Activated CD8-positive, alpha-beta T cell treated with anti-CD3 and anti-CD28 coated beads for 36 hours (primary cell): ENCODE measurements around the gene RSRC1. TPM values are rescaled to one million over a fixed set of nuclear protein-coding genes. Genes with fewer than 3 reads are reported as not detected.

ENCODE experiments used
- ATAC-seq: fragments of 200-7000 bp; cut with Tn5 transposase; one replicate; pipeline ENCODE4 v1.10.0; 2021; ENCODE audit warnings: mild to moderate bottlenecking, moderate library complexity
- CTCF ChIA-PET: fragments of 350-600 bp; sonication (Branson Sonifier 250); formaldehyde crosslinking; loops from one replicate; lab custom pipeline; 2021; ENCODE audit warnings: antibody characterized with exemption; lab: Charles Lee
- POLR2A ChIA-PET: fragments of 350-600 bp; sonication (Branson Sonifier 250); formaldehyde crosslinking; loops from one replicate; lab custom pipeline; 2021; ENCODE audit warnings: antibody characterized with exemption; lab: Charles Lee
- DNase-seq: peaks from one replicate; pipeline ENCODE4 v3.0.0-alpha.2; 2020
- H3K27ac Mint-ChIP-seq: one replicate; pipeline ENCODE4 v1.8.0; 2021; ENCODE audit warnings: mild to moderate bottlenecking, mixed read lengths
- H3K27me3 Mint-ChIP-seq: one replicate; pipeline ENCODE4 v1.8.0; 2021; ENCODE audit warnings: mixed read lengths
- H3K36me3 Mint-ChIP-seq: one replicate; pipeline ENCODE4 v1.8.0; 2021; ENCODE audit warnings: low read depth, mixed read lengths
- H3K4me1 Mint-ChIP-seq: one replicate; pipeline ENCODE4 v1.8.0; 2021; ENCODE audit warnings: low read depth, mixed read lengths
- H3K4me3 Mint-ChIP-seq: one replicate; pipeline ENCODE4 v1.8.0; 2021; ENCODE audit warnings: mild to moderate bottlenecking, moderate library complexity, mixed read lengths
- H3K9me3 Mint-ChIP-seq: one replicate; pipeline ENCODE4 v1.8.0; 2021; ENCODE audit warnings: mixed read lengths
- CTCF ChIP-seq: fragments of 200-600 bp; IDR thresholded peaks from one replicate; pipeline ENCODE4 v1.8.0; 2022; ENCODE audit warnings: antibody characterized with exemption, mild to moderate bottlenecking
- intact Hi-C: fragments of 100-400 bp; cut with micrococcal nuclease; formaldehyde crosslinking; loops from one replicate; pipeline ENCODE4 v1.10.0; 2022
- total RNA-seq, 2 experiments: library from RNA; stranded (reverse); gene quantifications; one replicate each; pipeline ENCODE4 v1.2.3, GENCODE V29; 2021

RSRC1 gene
- total RNA-seq, 2 experiments from 2014 or later, result 37.9 to 44.7 TPM

- Mint-ChIP-seq H3K9me3 (peaks cover 6% of the 10 kb centered on the region), H3K27ac (no peak overlapping the region), H3K4me3 (no peak overlapping the region), H3K36me3 (peaks cover 41% of the 10 kb centered on the region), H3K4me1 (no peaks in the 10 kb centered on the region), H3K27me3 (no peaks in the 10 kb centered on the region)
- ChIA-PET POLR2A (no interaction called here), CTCF (no interaction called here)
- ATAC-seq (no peak), DNase-seq (no peak)
- intact Hi-C loops, result no loop called here
- TF ChIP-seq CTCF, result no peak
Measured at GRCh38 chr3:158278187-158278586, 168.3 kb downstream of the RSRC1 start.

GRCh38 chr3:158279609-158280008 is 169.7 kb downstream of the RSRC1 start:
- intact Hi-C loops, result no loop called here
- Mint-ChIP-seq H3K4me3 (no peak overlapping the region), H3K27me3 (no peaks in the 10 kb centered on the region), H3K4me1 (no peaks in the 10 kb centered on the region), H3K27ac (no peak overlapping the region), H3K9me3 (peaks cover 6% of the 10 kb centered on the region), H3K36me3 (peaks cover 36% of the 10 kb centered on the region)
- no peak for ATAC-seq
- ChIA-PET POLR2A (no interaction called here), CTCF (no interaction called here)
- DNase-seq, result no peak
- no peak for TF ChIP-seq CTCF

- no peak for TF ChIP-seq CTCF
- Mint-ChIP-seq H3K4me3 (no peak overlapping the region), H3K9me3 (no peaks in the 10 kb centered on the region), H3K36me3 (no peaks in the 10 kb centered on the region), H3K27me3 (no peaks in the 10 kb centered on the region), H3K4me1 (no peaks in the 10 kb centered on the region), H3K27ac (no peak overlapping the region)
- ChIA-PET CTCF (no interaction called here), POLR2A (no interaction called here)
- intact Hi-C loops, result no loop called here
- DNase-seq, result no peak
- ATAC-seq, result no peak
Measured at GRCh38 chr3:158295771-158296170, 185.9 kb downstream of the RSRC1 start.

GRCh38 chr3:158297940-158298339 is 188.1 kb downstream of the RSRC1 start:
- no peak for ATAC-seq
- TF ChIP-seq CTCF, result no peak
- no peak overlapping the region for H3K27ac Mint-ChIP-seq
- ChIA-PET POLR2A (no interaction called here), CTCF (interaction anchor here (0.7 kb wide), 1 partner anchor 53 kb away, joined by 3 read pairs; no protein-coding TSS in a partner anchor)
- no peak overlapping the region for H3K4me3 Mint-ChIP-seq
- no peaks in the 10 kb centered on the region for H3K4me1 Mint-ChIP-seq
- peaks cover 3% of the 10 kb centered on the region for H3K36me3 Mint-ChIP-seq
- DNase-seq, result no peak
- no peaks in the 10 kb centered on the region for H3K27me3 Mint-ChIP-seq
- no peaks in the 10 kb centered on the region for H3K9me3 Mint-ChIP-seq
- intact Hi-C loops, result no loop called here

- DNase-seq (no peak), ATAC-seq (no peak)
- POLR2A ChIA-PET, result no interaction called here
- no peak overlapping the region for H3K4me3 Mint-ChIP-seq
- no peak overlapping the region for H3K27ac Mint-ChIP-seq
- TF ChIP-seq CTCF, result no peak
- no peaks in the 10 kb centered on the region for H3K9me3 Mint-ChIP-seq
- intact Hi-C loops, result no loop called here
- H3K27me3 Mint-ChIP-seq, result no peaks in the 10 kb centered on the region
- CTCF ChIA-PET, result no interaction called here
- no peaks in the 10 kb centered on the region for H3K4me1 Mint-ChIP-seq
- no peaks in the 10 kb centered on the region for H3K36me3 Mint-ChIP-seq
Measured at GRCh38 chr3:158308236-158308928, 198.5 kb downstream of the RSRC1 start.
